Mammary epithelial cell (primary cell): ENCODE results near the gene CSNK1E.

Experiments used
- EZH2 ChIP-seq: IDR thresholded peaks from 2 replicates; pipeline ENCODE4 v1.6.1; 2012; ENCODE audit warnings: low read length, inconsistent platforms, borderline replicate concordance
- TF ChIP-seq, protein P1 (sequence below), 2 donors: IDR thresholded peaks in 1 of 2; conservative IDR thresholded peaks in 1 of 2; 2 replicates each; pipeline ENCODE4 v1.5.1; 2011 to 2012; ENCODE audit warnings: inconsistent platforms in 2 of 2, low read length in 2 of 2, mild to moderate bottlenecking in 2 of 2, control low read depth in 1 of 2, low read depth in 1 of 2; ENCODE audit not compliant: insufficient read depth in 1 of 2; ENCODE audit errors: extremely low read depth in 1 of 2

DNA sequence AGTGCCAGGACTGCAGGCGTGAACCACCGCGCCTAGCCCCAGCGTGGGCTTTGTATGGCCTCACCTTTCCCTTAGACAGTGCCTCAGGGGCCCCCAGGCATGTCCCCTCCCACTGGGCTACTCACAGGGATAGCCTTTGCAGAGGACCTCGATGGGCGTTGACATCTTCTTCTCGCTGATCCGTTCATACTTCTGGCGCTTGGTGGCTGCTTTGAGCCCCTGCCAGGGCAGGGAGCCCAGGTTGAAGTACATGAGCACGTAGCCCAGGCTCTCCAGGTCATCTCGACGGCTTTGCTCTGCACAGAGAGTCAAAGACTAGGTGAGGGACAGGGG, 17.5 kb downstream of the CSNK1E start:
- TF ChIP-seq, protein P1, sequence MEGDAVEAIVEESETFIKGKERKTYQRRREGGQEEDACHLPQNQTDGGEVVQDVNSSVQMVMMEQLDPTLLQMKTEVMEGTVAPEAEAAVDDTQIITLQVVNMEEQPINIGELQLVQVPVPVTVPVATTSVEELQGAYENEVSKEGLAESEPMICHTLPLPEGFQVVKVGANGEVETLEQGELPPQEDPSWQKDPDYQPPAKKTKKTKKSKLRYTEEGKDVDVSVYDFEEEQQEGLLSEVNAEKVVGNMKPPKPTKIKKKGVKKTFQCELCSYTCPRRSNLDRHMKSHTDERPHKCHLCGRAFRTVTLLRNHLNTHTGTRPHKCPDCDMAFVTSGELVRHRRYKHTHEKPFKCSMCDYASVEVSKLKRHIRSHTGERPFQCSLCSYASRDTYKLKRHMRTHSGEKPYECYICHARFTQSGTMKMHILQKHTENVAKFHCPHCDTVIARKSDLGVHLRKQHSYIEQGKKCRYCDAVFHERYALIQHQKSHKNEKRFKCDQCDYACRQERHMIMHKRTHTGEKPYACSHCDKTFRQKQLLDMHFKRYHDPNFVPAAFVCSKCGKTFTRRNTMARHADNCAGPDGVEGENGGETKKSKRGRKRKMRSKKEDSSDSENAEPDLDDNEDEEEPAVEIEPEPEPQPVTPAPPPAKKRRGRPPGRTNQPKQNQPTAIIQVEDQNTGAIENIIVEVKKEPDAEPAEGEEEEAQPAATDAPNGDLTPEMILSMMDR (conservative IDR thresholded peaks at IDR 0.05 in 1 of 2, IDR thresholded peaks at IDR 0.05 in 1 of 2; ENCODE audit: extremely low read depth in 1 of 2, insufficient read depth in 1 of 2, low read depth in 1 of 2, low read length in 2 of 2) = no peak
- TF ChIP-seq EZH2 = no peak
